ENCODE results near the gene ERAL1. TPM values are rescaled to one million over a fixed set of nuclear protein-coding genes. Genes with fewer than 3 reads are reported as not detected.

The ERAL1 gene
- total RNA-seq (2016; rRNA removed; fragmentation: Illumina TruSeq; extraction: Trizol) (46.9 and 50.7 TPM in 2 replicates), polyA plus RNA-seq (2011; rRNA removed) (72.2 and 73.5 TPM in 2 replicates), polyA minus RNA-seq (2011; rRNA and poly(A)+ RNA removed; ENCODE audit: low replicate concordance) (142 and 176 TPM in 2 replicates), Bru-seq, nascent RNA (percentile 65 among the genes with signal in this experiment), BruChase-seq, experiment 1, labeled RNA remaining after a 6-hour chase (percentile 84 among the genes with signal in this experiment), BruChase-seq, experiment 2, labeled RNA remaining after a 2-hour chase (percentile 78 among the genes with signal in this experiment)
- total RNA-seq (2016; cell fraction: cytosol; rRNA removed; fragmentation: Illumina TruSeq; extraction: Trizol; ENCODE audit: low read depth): 8.5 and 10.0 TPM in 2 replicates
- 48.8 and 50.6 TPM in 2 replicates for total RNA-seq (2016; cell fraction: insoluble cytoplasmic fraction; rRNA removed; fragmentation: Illumina TruSeq; extraction: Trizol)
- 17.1 and 19.7 TPM in 2 replicates for total RNA-seq (2016; cell fraction: membrane; rRNA removed; fragmentation: Illumina TruSeq; extraction: Trizol)
- total RNA-seq (2016; cell fraction: nucleus; rRNA removed; fragmentation: Illumina TruSeq; extraction: Trizol): 28.7 and 36.3 TPM in 2 replicates
- polyA plus RNA-seq (2011; cell fraction: cytosol; rRNA removed): 72.3 and 85.9 TPM in 2 replicates
- polyA plus RNA-seq (2011; cell fraction: nucleus; rRNA removed): 55.6 and 60.0 TPM in 2 replicates
- polyA plus RNA-seq (2012): 42.4 and 45.1 TPM in 2 replicates
- 13.8 and 14.3 TPM in 2 replicates for polyA plus RNA-seq (2016; cell fraction: cytosol; fragmentation: Illumina TruSeq; extraction: Trizol; ENCODE audit: low read depth)
- polyA plus RNA-seq (2016; cell fraction: insoluble cytoplasmic fraction; fragmentation: Illumina TruSeq; extraction: Trizol; ENCODE audit: low read depth): 78.5 and 84.9 TPM in 2 replicates
- 24.1 and 26.2 TPM in 2 replicates for polyA plus RNA-seq (2016; cell fraction: membrane; fragmentation: Illumina TruSeq; extraction: Trizol; ENCODE audit: low read depth)
- 72.4 and 76.9 TPM in 2 replicates for polyA plus RNA-seq (2016; cell fraction: nucleus; fragmentation: Illumina TruSeq; extraction: Trizol; ENCODE audit: insufficient read depth, low read depth)
- 44.2 and 52.7 TPM in 2 replicates for polyA minus RNA-seq (2011; cell fraction: cytosol; rRNA and poly(A)+ RNA removed)
- polyA minus RNA-seq (2011; cell fraction: nucleus; rRNA and poly(A)+ RNA removed): 29.7 and 30.6 TPM in 2 replicates
- long read RNA-seq, experiment 1, transcript ERAL1-201 (10 exons, 1,925 nt): major isoform, 81 of 104 reads
- long read RNA-seq, experiment 1, partial matches to known transcripts: 9 of 104 reads
- long read RNA-seq, experiment 1, other reads (novel, unspliced or antisense): 13 of 104 reads
- long read RNA-seq, experiment 2, transcript ERAL1-201 (10 exons, 1,925 nt): major isoform, 75 of 112 reads
- long read RNA-seq, experiment 2, partial matches to known transcripts: 18 of 112 reads
- long read RNA-seq, experiment 2, other reads (novel, unspliced or antisense): 16 of 112 reads

GRCh38 chr17:28854457-28855335, at the start of gene ERAL1:
Gene ERAL1 (plus strand): TSS chr17:28855016. CDS start chr17:28855035, 19 bp downstream.
- peak within 1 kb of the TSS; percentile 94 for H2AFZ ChIP-seq (ENCODE audit: low read length)
- H4K20me1 ChIP-seq (ENCODE audit: insufficient read depth, low read length): no peaks in the 10 kb centered on the region
- H3K27ac ChIP-seq (ENCODE audit: extremely low read length, insufficient read depth, low read length): peak within 1 kb of the TSS; percentile 61
- peaks cover 18% of the 10 kb centered on the region for H3K79me2 ChIP-seq (ENCODE audit: insufficient read depth, low read length)
- H3K4me1 ChIP-seq (ENCODE audit: insufficient read depth, low read length): peaks cover 27% of the 10 kb centered on the region
- peak within 1 kb of the TSS; percentile 83 for H3K9ac ChIP-seq (ENCODE audit: insufficient read depth, low read depth, low read length)
- peak within 1 kb of the TSS; percentile 92 to 94 (median 92) for H3K4me3 ChIP-seq (replicated peaks in 1 of 3; ENCODE audit: insufficient read depth in 1 of 3, low read depth in 2 of 3, low read length in 3 of 3)
- peak; percentile 99 for ATAC-seq
- in situ Hi-C loops (cut with HindIII; ENCODE audit: extremely low pct_ligation_motif_present, low pct_unique_long_range_greater_than_20kb): no loop called here
- H3K36me3 ChIP-seq (replicated peaks in 1 of 2; ENCODE audit: control insufficient read depth in 1 of 2, insufficient read depth in 2 of 2, low read length in 2 of 2): peaks cover 13 to 21% of the 10 kb centered on the region in 2 experiments; a peak in 4 of 5 replicates
- no TSS peak for BruUV-seq (replicated peaks)
- peak; percentile 80 for DNase-seq (ENCODE audit: low spot score)
- POLR2A ChIA-PET: interaction anchor here (0.5 to 1.6 kb wide), 9 partner anchors 11 to 143 kb away, joined by 3 to 8 read pairs (median 4); partner anchors contain the start of genes FAM222B, PROCA1 and TLCD1
- WGBS (ENCODE audit: low lambda C conversion rate): 0% methylated on average over 42 of the region's 42 CpGs
- peak; percentile 87 for FAIRE-seq
- intact Hi-C loops (cut with micrococcal nuclease; ENCODE audit: unreplicated experiment): no loop called here
- CTCF ChIA-PET (ENCODE audit: low intra/inter-chr PET ratio, low total read pairs): interaction anchor here (0.7 kb wide), 1 partner anchor 48 kb away, joined by 3 read pairs; the partner anchor contains the start of gene DHRS13
- no peaks in the 10 kb centered on the region for H3K9me3 ChIP-seq (ENCODE audit: low read length)
- H3K4me2 ChIP-seq (ENCODE audit: low read depth, low read length): peak within 1 kb of the TSS; percentile 100
- peaks cover 1 to 2% of the 10 kb centered on the region in 2 experiments; a peak in 2 of 5 replicates for H3K27me3 ChIP-seq (ENCODE audit: control insufficient read depth in 1 of 2, insufficient read depth in 2 of 2, low read length in 2 of 2)
- TF ChIP-seq MATR3 (CRISPR knock-in tag; IDR thresholded peaks at IDR 0.05): no peak
- no peak for TF ChIP-seq ZKSCAN1 (IDR thresholded peaks at IDR 0.05; ENCODE audit: low read length)
- TF ChIP-seq FOXA1 (IDR thresholded peaks at IDR 0.05): no peak
- TF ChIP-seq FOXA1 (CRISPR knock-in tag; IDR thresholded peaks at IDR 0.05): no peak
- peak; percentile 88 for TF ChIP-seq POLR2AphosphoS5 (IDR thresholded peaks at IDR 0.05; ENCODE audit: low read depth, low read length)
- TF ChIP-seq ZNF503 (CRISPR knock-in tag; IDR thresholded peaks at IDR 0.05): no peak
- TF ChIP-seq REXO4 (CRISPR knock-in tag; IDR thresholded peaks at IDR 0.05; ENCODE audit: borderline replicate concordance): no peak
- TF ChIP-seq ZNF674 (CRISPR knock-in tag; IDR thresholded peaks at IDR 0.05; ENCODE audit: low read depth): no peak
- no peak; the same call in 1 of the 2 replicates for TF ChIP-seq ZFP1 (CRISPR knock-in tag; IDR thresholded peaks at IDR 0.05)
- 0 out of 2 replicates have a peak, but pooled peaks have one; percentile 34 for TF ChIP-seq ELF3 (CRISPR knock-in tag; IDR thresholded peaks at IDR 0.05)
- TF ChIP-seq ATF2 (CRISPR knock-in tag; IDR thresholded peaks at IDR 0.05): peak; percentile 35; the same call in 1 of the 2 replicates

Measured in HepG2 (cell line).